GM12878 (cell line): ENCODE measurements around the gene LRRC75A. TPM values are rescaled to one million over a fixed set of nuclear protein-coding genes. Genes with fewer than 3 reads are reported as not detected.

Experiments
- BMI1 ChIP-seq: fragments of 450-650 bp; IDR thresholded peaks from 2 replicates; pipeline ENCODE4 v1.6.1; 2016; ENCODE audit warnings: mild to moderate bottlenecking, moderate library complexity, borderline replicate concordance
- CHD1 ChIP-seq: IDR thresholded peaks from 2 replicates; pipeline ENCODE4 v1.6.1; 2012; ENCODE audit warnings: low read depth, low read length, improper control_type of control experiment
- EED ChIP-seq: sonication (generic); IDR thresholded peaks from 2 replicates; pipeline ENCODE4 v1.6.1; 2016; ENCODE audit warnings: antibody characterized with exemption, low read depth
- EP300 ChIP-seq, 2 experiments: fragments of 150-350 bp in 1 of 2; IDR thresholded peaks; 2 replicates each; pipeline ENCODE4 v1.6.1; 2011 to 2012; ENCODE audit warnings: low read depth in 2 of 2, low read length in 2 of 2, borderline replicate concordance in 1 of 2, improper control_type of control experiment in 1 of 2, inconsistent platforms in 1 of 2; ENCODE audit not compliant: control insufficient read depth in 1 of 2
- GABPA ChIP-seq: IDR thresholded peaks from 2 replicates; pipeline ENCODE4 v1.6.1; 2014; ENCODE audit warnings: antibody characterized with exemption, low read depth, mild to moderate bottlenecking, inconsistent platforms
- GATAD2B ChIP-seq: fragments of 450-650 bp; conservative IDR thresholded peaks from 2 replicates; pipeline ENCODE4 v1.6.1; 2017; ENCODE audit warnings: low read depth, mild to moderate bottlenecking, moderate library complexity
- NR2C2 ChIP-seq: IDR thresholded peaks from 2 replicates; pipeline ENCODE4 v1.6.1; 2011; ENCODE audit warnings: borderline replicate concordance, low read depth; ENCODE audit not compliant: control insufficient read depth, insufficient read length
- NR2F1 ChIP-seq: fragments of 450-650 bp; conservative IDR thresholded peaks from 2 replicates; pipeline ENCODE4 v1.6.1; 2017; ENCODE audit warnings: mild to moderate bottlenecking
- NRF1 ChIP-seq: conservative IDR thresholded peaks from 2 replicates; pipeline ENCODE4 v1.6.1; 2011; ENCODE audit warnings: mild to moderate bottlenecking, low read depth, low read length, improper control_type of control experiment
- RAD51 ChIP-seq: fragments of 450-650 bp; IDR thresholded peaks from 2 replicates; pipeline ENCODE4 v1.6.1; 2016; ENCODE audit warnings: moderate library complexity, mild to moderate bottlenecking, inconsistent platforms
- SIN3A ChIP-seq: IDR thresholded peaks from 2 replicates; pipeline ENCODE4 v1.6.1; 2012; ENCODE audit warnings: low read depth, low read length, improper control_type of control experiment
- TBL1XR1 ChIP-seq: IDR thresholded peaks from 2 replicates; pipeline ENCODE4 v1.6.1; 2012; ENCODE audit warnings: low read depth, low read length, improper control_type of control experiment
- WRNIP1 ChIP-seq: IDR thresholded peaks from 2 replicates; pipeline ENCODE4 v1.6.1; 2011; ENCODE audit warnings: low read depth, low read length, improper control_type of control experiment, borderline replicate concordance
- YY1 ChIP-seq: IDR thresholded peaks from 2 replicates; pipeline ENCODE4 v1.6.1; 2011; ENCODE audit warnings: low read depth, mild to moderate bottlenecking, low read length
- ZNF207 ChIP-seq: fragments of 450-650 bp; IDR thresholded peaks from 2 replicates; pipeline ENCODE4 v1.6.1; 2014; ENCODE audit warnings: antibody characterized with exemption, mild to moderate bottlenecking, borderline replicate concordance
- ZNF622 ChIP-seq: fragments of 450-650 bp; IDR thresholded peaks from 2 replicates; pipeline ENCODE4 v1.6.1; 2017; ENCODE audit warnings: mild to moderate bottlenecking, inconsistent platforms
- polyA plus RNA-seq, 11 experiments: library from polyadenylated mRNA; depleted of rRNA in 4 of 11; unstranded in 6 of 11; stranded (reverse) in 5 of 11; fragments of >200 nt; fragmentation: Nextera tagmentation in 4 of 11; fragmentation: Illumina TruSeq in 1 of 11; extraction: Ambion mirVana in 4 of 11; extraction: Trizol in 1 of 11; gene quantifications; 1 replicate in 1 of 11; 2 replicates in 10 of 11; pipeline versions ENCODE4 v1.2.1 to v1.2.3, GENCODE V29; 2011 to 2016; ENCODE audit warnings: inconsistent platforms in 2 of 11, missing spikeins in 2 of 11, low read depth in 1 of 11
- total RNA-seq, 4 experiments: library from RNA; depleted of rRNA in 3 of 4; stranded (reverse); fragments of >200 nt in 3 of 4; fragmentation: Illumina TruSeq in 1 of 4; extraction: Trizol in 1 of 4; gene quantifications; 2 replicates each; pipeline versions ENCODE4 v1.2.1 to v1.2.3, GENCODE V29; 2013 to 2021
- TF ChIP-seq, protein P1 (sequence below): fragments of 450-650 bp; IDR thresholded peaks from 2 replicates; pipeline ENCODE4 v1.6.1; 2016; ENCODE audit warnings: mild to moderate bottlenecking
- TF ChIP-seq, protein P2 (sequence below): fragments of 450-650 bp; IDR thresholded peaks from 2 replicates; pipeline ENCODE4 v1.6.1; 2018; ENCODE audit warnings: borderline replicate concordance, mild to moderate bottlenecking; ENCODE audit not compliant: partially characterized antibody
- TF ChIP-seq, protein P3 (sequence below): IDR thresholded peaks from 2 replicates; pipeline ENCODE4 v1.6.1; 2011; ENCODE audit warnings: low read depth, low read length, improper control_type of control experiment, borderline replicate concordance
- TF ChIP-seq, protein P4 (sequence below): fragments of 450-650 bp; IDR thresholded peaks from 2 replicates; pipeline ENCODE4 v1.6.1; 2017; ENCODE audit warnings: mild to moderate bottlenecking, moderate library complexity

The LRRC75A gene
- total and polyA plus RNA-seq, 10 of the 15 experiments (the other 5 are each of a cell fraction or from before 2014, with no cell fraction given): 0.01 to 1.3 (median 0.09) TPM; not detected in 2

DNA sequence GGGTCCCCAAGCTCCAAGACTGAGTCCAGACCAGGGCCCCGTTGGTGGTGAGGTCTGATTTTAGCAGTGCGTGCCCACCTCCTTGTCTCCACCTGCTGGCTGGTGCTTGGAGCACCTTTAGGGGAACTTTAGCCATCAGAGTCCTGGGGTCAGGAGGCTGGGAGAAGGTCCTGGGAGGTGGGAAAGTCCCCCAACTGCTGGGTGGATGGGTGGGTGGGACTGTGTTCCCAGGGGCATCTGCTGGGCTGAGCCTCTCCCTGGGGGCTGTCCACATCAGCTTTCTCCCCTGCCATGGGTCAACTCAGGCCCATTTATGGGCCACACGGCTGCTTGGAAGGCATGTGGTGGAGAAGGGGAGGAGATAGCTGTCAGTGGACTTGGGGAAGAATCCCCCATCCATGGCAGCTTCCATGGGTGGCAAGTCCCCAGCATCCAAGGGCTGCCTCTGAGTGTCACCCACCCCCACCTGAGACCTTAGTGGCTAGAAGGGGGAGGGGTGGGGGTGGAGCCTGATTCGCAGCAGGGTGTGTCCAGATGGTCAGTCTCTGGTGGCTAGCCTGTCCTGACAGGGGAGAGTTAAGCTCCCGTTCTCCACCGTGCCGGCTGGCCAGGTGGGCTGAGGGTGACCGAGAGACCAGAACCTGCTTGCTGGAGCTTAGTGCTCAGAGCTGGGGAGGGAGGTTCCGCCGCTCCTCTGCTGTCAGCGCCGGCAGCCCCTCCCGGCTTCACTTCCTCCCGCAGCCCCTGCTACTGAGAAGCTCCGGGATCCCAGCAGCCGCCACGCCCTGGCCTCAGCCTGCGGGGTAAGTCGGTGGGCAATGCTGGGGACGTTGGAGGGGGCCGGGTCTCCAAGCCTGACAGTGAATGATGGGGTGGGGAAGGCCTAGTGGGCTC is 76.7 kb downstream of the LRRC75A start, which contains the start of gene TRPV2 (continued):
- TF ChIP-seq, protein P1, sequence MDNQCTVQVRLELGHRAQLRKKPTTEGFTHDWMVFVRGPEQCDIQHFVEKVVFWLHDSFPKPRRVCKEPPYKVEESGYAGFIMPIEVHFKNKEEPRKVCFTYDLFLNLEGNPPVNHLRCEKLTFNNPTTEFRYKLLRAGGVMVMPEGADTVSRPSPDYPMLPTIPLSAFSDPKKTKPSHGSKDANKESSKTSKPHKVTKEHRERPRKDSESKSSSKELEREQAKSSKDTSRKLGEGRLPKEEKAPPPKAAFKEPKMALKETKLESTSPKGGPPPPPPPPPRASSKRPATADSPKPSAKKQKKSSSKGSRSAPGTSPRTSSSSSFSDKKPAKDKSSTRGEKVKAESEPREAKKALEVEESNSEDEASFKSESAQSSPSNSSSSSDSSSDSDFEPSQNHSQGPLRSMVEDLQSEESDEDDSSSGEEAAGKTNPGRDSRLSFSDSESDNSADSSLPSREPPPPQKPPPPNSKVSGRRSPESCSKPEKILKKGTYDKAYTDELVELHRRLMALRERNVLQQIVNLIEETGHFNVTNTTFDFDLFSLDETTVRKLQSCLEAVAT: peak; percentile 47; the same call in 1 of the 2 replicates
- TF ChIP-seq, protein P2, sequence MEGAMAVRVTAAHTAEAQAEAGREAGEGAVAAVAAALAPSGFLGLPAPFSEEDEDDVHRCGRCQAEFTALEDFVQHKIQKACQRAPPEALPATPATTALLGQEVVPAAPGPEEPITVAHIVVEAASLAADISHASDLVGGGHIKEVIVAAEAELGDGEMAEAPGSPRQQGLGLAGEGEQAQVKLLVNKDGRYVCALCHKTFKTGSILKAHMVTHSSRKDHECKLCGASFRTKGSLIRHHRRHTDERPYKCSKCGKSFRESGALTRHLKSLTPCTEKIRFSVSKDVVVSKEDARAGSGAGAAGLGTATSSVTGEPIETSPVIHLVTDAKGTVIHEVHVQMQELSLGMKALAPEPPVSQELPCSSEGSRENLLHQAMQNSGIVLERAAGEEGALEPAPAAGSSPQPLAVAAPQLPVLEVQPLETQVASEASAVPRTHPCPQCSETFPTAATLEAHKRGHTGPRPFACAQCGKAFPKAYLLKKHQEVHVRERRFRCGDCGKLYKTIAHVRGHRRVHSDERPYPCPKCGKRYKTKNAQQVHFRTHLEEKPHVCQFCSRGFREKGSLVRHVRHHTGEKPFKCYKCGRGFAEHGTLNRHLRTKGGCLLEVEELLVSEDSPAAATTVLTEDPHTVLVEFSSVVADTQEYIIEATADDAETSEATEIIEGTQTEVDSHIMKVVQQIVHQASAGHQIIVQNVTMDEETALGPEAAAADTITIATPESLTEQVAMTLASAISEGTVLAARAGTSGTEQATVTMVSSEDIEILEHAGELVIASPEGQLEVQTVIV: no peak
- TF ChIP-seq SIN3A (no peak), EED (peak; percentile 57; the same call in 1 of the 2 replicates), GABPA (no peak), CHD1 (no peak), ZNF622 (no peak), YY1 (peak; percentile 64; the same call in 1 of the 2 replicates), TBL1XR1 (no peak), RAD51 (no peak), BMI1 (no peak), GATAD2B (peak; percentile 53; the same call in 1 of the 2 replicates), WRNIP1 (no peak), ZNF207 (peak; percentile 38; the same call in 1 of the 2 replicates), NR2F1 (peak; percentile 90), NRF1 (no peak), EP300 (IDR thresholded peaks at IDR 0.05; ENCODE audit: borderline replicate concordance in 1 of 2, control insufficient read depth in 1 of 2, low read depth in 2 of 2, low read length in 2 of 2) (no peak), NR2C2 (no peak)
- TF ChIP-seq, protein P3, sequence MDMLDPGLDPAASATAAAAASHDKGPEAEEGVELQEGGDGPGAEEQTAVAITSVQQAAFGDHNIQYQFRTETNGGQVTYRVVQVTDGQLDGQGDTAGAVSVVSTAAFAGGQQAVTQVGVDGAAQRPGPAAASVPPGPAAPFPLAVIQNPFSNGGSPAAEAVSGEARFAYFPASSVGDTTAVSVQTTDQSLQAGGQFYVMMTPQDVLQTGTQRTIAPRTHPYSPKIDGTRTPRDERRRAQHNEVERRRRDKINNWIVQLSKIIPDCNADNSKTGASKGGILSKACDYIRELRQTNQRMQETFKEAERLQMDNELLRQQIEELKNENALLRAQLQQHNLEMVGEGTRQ: no peak
- TF ChIP-seq, protein P4, sequence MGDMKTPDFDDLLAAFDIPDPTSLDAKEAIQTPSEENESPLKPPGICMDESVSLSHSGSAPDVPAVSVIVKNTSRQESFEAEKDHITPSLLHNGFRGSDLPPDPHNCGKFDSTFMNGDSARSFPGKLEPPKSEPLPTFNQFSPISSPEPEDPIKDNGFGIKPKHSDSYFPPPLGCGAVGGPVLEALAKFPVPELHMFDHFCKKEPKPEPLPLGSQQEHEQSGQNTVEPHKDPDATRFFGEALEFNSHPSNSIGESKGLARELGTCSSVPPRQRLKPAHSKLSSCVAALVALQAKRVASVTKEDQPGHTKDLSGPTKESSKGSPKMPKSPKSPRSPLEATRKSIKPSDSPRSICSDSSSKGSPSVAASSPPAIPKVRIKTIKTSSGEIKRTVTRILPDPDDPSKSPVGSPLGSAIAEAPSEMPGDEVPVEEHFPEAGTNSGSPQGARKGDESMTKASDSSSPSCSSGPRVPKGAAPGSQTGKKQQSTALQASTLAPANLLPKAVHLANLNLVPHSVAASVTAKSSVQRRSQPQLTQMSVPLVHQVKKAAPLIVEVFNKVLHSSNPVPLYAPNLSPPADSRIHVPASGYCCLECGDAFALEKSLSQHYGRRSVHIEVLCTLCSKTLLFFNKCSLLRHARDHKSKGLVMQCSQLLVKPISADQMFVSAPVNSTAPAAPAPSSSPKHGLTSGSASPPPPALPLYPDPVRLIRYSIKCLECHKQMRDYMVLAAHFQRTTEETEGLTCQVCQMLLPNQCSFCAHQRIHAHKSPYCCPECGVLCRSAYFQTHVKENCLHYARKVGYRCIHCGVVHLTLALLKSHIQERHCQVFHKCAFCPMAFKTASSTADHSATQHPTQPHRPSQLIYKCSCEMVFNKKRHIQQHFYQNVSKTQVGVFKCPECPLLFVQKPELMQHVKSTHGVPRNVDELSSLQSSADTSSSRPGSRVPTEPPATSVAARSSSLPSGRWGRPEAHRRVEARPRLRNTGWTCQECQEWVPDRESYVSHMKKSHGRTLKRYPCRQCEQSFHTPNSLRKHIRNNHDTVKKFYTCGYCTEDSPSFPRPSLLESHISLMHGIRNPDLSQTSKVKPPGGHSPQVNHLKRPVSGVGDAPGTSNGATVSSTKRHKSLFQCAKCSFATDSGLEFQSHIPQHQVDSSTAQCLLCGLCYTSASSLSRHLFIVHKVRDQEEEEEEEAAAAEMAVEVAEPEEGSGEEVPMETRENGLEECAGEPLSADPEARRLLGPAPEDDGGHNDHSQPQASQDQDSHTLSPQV: no peak
